Measurements from ENCODE around the gene CABP7.

DNA sequence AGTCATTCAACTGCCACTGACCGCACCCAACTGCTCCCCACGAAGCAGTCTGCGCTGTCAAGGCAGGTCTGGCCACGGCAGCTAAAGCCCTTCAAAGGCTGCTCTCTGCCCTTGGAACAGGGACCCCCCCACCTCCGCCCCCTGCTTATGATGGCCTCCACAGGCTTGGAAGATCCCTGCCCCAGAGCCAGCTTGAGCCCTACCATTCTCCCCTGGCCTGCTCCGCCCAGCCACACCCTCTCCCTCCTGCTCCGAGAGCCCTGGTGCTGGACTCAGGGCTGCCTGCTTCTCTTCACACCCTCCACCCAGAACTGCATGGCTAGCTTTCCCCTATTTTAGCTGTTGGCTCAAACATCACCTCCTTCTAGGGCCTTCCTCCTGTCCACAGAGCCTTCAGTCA lies 28.0 kb downstream of the CABP7 start:
- TF ChIP-seq SIN3A (IDR thresholded peaks at IDR 0.05; ENCODE audit: borderline replicate concordance, low read depth, low read length) (no peak), RAD21 (IDR thresholded peaks at IDR 0.05; ENCODE audit: low read length) (no peak), RXRA (IDR thresholded peaks at IDR 0.05; ENCODE audit: borderline replicate concordance, low read depth) (no peak), RFX5 (IDR thresholded peaks at IDR 0.05; ENCODE audit: low read length) (no peak), YY1 (IDR thresholded peaks at IDR 0.05; ENCODE audit: low read depth) (no peak), EZH2phosphoT487 (IDR thresholded peaks at IDR 0.05; ENCODE audit: borderline replicate concordance, low read depth) (no peak), NFIC (IDR thresholded peaks at IDR 0.05; ENCODE audit: borderline replicate concordance) (no peak), GABPA (IDR thresholded peaks at IDR 0.05; ENCODE audit: low read depth) (no peak), TAF1 (IDR thresholded peaks at IDR 0.05; ENCODE audit: borderline replicate concordance, low read depth, low read length) (no peak)
- TF ChIP-seq, protein P1, sequence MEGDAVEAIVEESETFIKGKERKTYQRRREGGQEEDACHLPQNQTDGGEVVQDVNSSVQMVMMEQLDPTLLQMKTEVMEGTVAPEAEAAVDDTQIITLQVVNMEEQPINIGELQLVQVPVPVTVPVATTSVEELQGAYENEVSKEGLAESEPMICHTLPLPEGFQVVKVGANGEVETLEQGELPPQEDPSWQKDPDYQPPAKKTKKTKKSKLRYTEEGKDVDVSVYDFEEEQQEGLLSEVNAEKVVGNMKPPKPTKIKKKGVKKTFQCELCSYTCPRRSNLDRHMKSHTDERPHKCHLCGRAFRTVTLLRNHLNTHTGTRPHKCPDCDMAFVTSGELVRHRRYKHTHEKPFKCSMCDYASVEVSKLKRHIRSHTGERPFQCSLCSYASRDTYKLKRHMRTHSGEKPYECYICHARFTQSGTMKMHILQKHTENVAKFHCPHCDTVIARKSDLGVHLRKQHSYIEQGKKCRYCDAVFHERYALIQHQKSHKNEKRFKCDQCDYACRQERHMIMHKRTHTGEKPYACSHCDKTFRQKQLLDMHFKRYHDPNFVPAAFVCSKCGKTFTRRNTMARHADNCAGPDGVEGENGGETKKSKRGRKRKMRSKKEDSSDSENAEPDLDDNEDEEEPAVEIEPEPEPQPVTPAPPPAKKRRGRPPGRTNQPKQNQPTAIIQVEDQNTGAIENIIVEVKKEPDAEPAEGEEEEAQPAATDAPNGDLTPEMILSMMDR (IDR thresholded peaks at IDR 0.05) = no peak
- TF ChIP-seq, protein P2, sequence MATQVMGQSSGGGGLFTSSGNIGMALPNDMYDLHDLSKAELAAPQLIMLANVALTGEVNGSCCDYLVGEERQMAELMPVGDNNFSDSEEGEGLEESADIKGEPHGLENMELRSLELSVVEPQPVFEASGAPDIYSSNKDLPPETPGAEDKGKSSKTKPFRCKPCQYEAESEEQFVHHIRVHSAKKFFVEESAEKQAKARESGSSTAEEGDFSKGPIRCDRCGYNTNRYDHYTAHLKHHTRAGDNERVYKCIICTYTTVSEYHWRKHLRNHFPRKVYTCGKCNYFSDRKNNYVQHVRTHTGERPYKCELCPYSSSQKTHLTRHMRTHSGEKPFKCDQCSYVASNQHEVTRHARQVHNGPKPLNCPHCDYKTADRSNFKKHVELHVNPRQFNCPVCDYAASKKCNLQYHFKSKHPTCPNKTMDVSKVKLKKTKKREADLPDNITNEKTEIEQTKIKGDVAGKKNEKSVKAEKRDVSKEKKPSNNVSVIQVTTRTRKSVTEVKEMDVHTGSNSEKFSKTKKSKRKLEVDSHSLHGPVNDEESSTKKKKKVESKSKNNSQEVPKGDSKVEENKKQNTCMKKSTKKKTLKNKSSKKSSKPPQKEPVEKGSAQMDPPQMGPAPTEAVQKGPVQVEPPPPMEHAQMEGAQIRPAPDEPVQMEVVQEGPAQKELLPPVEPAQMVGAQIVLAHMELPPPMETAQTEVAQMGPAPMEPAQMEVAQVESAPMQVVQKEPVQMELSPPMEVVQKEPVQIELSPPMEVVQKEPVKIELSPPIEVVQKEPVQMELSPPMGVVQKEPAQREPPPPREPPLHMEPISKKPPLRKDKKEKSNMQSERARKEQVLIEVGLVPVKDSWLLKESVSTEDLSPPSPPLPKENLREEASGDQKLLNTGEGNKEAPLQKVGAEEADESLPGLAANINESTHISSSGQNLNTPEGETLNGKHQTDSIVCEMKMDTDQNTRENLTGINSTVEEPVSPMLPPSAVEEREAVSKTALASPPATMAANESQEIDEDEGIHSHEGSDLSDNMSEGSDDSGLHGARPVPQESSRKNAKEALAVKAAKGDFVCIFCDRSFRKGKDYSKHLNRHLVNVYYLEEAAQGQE (IDR thresholded peaks at IDR 0.05; ENCODE audit: low read depth, low read length) = no peak
- TF ChIP-seq, protein P3, sequence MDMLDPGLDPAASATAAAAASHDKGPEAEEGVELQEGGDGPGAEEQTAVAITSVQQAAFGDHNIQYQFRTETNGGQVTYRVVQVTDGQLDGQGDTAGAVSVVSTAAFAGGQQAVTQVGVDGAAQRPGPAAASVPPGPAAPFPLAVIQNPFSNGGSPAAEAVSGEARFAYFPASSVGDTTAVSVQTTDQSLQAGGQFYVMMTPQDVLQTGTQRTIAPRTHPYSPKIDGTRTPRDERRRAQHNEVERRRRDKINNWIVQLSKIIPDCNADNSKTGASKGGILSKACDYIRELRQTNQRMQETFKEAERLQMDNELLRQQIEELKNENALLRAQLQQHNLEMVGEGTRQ (IDR thresholded peaks at IDR 0.05; ENCODE audit: borderline replicate concordance, low read depth, low read length) = no peak
- TF ChIP-seq, protein P4, sequence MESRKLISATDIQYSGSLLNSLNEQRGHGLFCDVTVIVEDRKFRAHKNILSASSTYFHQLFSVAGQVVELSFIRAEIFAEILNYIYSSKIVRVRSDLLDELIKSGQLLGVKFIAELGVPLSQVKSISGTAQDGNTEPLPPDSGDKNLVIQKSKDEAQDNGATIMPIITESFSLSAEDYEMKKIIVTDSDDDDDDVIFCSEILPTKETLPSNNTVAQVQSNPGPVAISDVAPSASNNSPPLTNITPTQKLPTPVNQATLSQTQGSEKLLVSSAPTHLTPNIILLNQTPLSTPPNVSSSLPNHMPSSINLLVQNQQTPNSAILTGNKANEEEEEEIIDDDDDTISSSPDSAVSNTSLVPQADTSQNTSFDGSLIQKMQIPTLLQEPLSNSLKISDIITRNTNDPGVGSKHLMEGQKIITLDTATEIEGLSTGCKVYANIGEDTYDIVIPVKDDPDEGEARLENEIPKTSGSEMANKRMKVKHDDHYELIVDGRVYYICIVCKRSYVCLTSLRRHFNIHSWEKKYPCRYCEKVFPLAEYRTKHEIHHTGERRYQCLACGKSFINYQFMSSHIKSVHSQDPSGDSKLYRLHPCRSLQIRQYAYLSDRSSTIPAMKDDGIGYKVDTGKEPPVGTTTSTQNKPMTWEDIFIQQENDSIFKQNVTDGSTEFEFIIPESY (IDR thresholded peaks at IDR 0.05; ENCODE audit: borderline replicate concordance, low read depth) = no peak
